ENCODE results near the gene RTL5.
"Not testable (repeated sequence)": the region's sequence is repeated elsewhere in the genome, so short reads cannot be mapped to it uniquely, and the experiment has no call there.

Gene RTL5

DNA sequence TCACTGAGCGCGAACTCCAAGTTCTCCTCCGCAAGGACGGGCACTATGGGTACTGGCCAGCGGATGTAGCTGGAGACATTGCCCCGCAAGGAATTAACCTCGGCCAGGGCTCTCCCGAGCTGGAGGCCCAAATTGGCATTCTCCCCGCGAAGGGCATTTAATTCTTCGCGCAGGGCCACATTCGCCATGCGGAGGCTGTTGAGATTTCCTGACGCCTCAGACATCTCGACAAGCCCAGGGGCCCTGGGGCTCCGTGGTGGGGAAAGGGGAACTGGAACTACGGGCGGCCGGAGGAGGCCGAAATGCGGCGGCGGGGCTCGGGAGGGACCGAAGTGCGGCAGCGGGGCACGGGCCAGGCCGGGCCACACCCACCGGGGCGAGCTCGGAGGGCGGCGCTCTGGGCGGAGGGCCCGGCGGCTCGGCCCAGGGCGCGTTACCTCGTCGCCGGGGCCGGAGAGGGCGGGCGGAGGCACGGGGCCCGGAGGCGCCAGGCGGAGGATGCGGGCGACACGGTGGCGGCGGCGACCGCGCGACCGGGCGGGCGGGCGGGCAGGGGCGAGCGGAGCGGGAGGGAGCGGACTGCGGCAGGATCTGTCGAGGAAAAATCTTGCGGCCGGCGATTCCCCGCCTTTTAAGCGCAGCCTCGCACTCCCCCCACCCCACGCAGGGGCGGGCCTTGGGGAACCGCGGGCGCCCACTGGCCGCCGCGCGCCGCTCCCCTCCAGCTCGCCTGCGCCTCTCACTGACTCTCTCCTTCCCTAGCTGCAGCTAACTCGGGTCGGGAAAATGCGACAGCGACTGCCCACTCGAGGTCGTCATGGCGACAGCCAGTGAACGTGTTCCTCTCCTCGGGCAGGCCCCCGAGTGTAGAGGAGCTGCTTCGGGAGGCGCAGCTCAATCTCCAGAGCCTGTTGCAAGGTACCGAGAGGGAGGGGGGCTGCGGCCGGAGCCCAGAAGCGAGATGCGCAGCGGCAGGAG is at the start of gene RTL5:
TSS of gene RTL5 (minus strand) at position 599 of the 978 bp plus-strand sequence.
- peak; percentile 35 to 59 for DNase-seq

DNA sequence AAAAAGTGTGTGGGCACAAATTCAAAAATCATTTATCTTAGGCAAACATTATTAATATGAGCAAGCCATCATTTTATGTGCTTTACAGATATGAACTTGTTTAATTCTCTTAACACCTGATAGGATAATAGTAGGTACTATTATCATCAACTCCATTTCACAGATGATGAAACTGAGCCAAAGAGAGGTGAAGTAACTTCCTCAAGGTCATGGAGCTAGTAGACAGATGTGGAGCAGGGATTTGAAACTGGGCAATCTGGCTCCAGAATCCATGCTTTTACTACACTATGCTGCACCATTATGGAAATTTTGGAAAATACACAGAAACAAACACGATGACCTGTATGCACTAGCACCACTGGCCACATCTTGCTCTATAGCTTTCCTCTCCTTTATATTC is 48.8 kb upstream of the RTL5 start:
- peak in 1 of 2 experiments; percentile 11 for DNase-seq

DNA sequence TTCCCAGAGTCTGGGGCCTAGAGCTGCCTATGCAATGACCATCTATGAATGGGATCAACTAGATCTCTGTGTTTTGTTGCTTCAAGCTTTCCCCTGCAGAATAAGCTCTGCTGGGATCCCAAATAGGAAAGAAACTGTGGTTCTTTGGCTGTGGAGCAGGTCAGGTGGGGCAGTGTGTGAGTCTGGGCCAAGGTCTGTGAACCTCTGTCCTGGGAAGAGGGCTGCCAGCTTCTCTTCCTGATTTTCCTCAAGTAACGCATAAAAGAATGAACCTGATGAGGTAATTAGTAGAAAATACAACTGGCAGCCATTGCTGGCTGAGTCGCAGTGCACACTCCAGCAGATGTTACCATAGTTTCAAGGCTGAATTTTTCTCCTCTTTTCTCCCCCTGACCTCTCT is 45.3 kb upstream of the RTL5 start:
- DNase-seq, result no peak

DNA sequence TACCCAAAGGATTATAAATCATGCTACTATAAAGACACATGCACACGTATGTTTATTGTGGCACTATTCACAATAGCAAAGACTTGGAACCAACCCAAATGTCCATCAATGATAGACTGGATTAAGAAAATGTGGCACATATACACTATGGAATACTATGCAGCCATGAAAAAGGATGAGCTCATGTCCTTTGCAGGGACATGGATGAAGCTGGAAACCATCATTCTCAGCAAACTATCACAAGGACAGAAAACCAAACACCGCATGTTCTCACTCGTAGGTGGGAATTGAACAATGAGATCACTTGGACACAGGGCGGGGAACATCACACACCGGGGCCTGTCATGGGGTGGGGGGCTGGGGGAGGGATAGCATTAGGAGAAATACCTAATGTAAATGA is 44.6 kb upstream of the RTL5 start:
- not testable (repeated sequence) for DNase-seq

DNA sequence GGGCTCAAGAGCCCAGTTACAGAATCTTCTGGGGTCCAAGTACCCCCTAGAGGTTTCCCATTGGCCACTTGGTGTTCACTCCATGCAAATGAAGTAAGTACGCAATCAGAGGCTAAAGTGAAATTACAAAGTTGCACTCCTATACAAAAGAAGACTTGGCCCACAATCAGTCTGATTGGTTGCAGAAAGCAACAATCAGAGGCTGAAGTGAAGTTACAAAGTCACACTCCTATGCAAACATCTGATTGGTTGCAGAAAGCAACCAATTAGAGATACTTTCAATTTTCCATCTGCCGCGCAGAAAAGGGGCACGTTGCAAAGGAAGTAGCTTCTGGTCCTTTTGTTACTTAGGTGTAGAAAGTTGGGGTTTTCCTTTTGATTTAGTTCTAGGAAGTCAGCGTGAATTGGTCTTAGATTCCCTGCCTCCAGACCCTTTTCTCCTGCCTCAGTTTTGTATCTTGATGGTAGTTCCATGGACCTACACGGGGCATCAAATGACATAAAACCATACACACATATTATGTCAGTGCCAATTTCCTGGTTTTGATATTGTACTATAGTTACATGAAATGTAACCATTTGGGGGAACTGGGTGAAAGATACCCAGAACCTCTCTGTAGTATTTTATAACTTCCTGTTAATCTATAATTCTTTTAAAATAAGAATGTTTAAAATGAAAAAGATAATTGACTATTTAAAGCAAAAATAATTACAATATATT is 37.5 kb upstream of the RTL5 start:
- DNase-seq, result no peak

DNA sequence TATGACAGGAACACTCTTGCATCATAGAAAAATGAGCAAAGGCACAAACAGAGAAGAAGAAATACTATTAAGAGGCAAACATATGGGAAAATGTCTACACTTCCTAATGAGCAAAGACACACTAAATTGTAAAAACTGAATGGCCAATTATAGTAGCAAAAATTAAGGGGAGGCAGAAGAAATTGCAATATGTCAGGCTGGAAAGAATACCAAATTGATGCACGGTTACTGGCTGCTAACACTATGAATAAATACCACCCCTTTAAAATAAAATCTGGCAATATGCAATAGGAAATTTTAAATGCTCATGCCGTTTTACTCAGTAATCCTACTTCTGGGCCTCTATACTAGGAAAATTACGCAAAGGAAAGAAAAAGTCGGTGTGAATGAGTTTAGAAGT is 33.8 kb upstream of the RTL5 start:
- DNase-seq, result no peak

DNA sequence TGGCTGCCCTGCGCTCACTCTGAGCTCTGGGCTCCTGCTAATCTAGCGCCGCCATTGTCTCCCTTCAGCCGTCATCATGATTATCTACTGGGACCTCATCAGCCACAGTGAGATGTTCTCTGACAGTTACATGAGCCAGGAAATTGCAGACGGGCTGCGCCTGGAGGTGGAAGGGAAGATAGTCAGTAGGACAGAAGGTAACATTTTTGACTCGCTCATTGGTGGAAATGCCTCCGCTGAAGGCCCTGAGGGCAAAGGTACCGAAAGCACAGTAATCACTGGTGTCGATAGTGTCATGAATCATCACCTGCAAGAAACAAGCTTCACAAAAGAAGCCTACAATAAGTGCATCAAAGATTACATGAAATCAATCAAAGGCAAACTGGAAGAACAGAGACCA is 28.1 kb upstream of the RTL5 start:
- DNase-seq, result no peak

DNA sequence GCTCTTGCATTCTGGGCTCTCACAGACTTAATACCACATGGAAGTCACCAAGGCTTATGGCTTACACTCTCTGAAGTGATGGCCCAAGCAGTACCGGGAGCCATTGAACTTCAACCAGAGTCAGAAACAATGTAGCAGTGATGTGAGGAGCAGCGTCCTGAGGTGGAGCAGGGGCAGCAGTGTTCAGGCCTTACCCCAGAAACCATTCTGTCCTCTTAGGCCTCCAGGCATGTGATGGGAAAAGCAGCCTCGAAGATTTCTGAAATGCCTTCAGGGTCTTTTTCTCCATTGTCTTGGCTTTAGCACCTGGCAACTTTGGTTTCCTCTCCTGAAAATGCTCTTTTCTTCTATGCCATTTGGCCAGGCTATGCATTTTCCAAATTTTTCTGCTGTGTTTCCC is 27.1 kb upstream of the RTL5 start:
- DNase-seq, result no peak

DNA sequence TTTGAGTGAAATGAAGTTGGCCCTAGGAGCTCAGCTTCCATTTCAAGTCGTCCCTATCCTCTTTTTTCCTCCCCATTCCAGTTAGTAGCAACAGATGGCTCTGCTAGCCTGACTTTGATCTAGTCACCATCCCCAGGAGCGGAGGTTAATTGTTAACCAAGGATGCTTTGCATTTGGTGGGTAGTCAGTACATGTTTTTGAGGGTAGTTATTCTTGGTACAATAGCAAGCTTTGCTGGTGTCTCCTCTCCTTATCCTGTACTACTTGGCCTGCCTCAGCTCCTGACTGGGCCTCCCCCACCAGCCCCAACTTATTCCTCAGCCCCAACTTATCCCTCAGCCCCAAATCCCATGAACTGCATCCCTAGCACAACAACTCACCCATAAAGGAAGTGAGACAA is 14.8 kb upstream of the RTL5 start:
- DNase-seq, result no peak

DNA sequence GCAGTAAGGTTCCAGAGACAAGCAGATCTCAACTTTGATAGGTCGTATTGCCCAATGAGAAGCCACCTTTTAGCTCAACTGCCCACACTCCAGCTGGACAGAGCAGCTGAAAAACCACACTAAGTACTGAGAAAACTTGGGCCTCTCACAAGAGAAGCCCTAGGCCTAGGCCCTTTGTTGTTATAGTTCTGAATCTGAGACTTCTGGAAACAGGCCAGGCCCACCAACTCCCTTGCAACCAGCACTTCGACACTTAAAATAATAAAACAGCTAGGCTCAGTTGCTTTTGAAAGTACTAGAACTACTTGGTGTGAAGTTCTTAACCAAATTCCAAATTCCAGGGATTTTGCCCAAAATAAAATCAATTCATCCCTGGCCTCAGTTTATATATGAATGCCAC is 13.5 kb upstream of the RTL5 start:
- no peak for DNase-seq

DNA sequence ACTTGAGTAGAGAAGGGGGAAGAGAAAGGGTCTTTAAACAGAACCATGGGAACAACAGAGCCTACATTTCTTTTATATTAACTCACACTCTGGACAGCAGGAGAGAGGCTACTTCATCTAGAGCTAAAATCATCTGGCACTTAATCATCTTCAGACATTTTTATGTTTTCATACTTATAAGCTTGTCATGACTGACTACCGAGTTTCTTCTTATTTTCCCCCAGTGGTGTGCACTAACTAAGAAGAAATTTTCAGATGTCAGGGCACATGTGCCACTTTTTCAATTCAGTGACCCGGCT is 11.8 kb upstream of the RTL5 start:
- no peak for DNase-seq

DNA sequence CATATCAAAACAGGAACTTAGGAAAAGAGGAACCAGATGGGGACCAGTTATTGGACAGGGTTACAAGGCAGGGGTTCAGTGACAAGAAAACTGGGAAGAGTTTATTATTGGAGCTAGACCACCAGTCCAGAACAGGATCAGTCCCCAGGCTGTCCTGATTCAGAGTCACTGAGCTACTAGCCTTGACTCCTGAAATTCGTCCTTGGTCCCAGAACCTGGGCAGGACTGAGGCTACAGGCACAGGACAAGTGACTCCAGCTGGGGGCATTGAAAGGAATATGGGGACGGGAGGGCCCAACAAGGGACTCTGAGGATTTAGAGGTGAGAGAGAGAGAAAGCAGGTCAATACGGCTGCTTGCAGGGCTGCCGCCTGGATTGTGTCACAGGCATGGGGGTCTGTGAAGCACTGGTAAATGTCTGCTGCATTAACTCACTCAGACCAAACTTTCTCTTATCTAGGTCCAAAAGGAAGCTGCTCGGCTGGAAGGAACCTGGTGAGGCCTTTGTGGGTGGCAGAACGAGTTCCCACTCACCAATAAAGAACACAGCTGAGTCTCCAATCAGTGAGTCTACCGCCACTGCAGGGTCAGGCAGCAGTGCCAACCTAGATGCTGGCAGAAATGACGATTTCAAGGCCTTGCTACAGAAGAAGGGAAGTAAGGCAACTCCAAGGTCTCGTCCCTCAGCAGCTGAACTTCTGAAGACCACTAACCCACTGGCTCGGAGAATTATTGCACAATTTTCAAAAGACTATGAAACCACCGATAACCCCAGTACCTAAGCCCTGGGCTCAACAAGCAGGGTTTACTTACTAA is 11.3 kb upstream of the RTL5 start:
- DNase-seq, result peak in 1 of 2 experiments; percentile 0

DNA sequence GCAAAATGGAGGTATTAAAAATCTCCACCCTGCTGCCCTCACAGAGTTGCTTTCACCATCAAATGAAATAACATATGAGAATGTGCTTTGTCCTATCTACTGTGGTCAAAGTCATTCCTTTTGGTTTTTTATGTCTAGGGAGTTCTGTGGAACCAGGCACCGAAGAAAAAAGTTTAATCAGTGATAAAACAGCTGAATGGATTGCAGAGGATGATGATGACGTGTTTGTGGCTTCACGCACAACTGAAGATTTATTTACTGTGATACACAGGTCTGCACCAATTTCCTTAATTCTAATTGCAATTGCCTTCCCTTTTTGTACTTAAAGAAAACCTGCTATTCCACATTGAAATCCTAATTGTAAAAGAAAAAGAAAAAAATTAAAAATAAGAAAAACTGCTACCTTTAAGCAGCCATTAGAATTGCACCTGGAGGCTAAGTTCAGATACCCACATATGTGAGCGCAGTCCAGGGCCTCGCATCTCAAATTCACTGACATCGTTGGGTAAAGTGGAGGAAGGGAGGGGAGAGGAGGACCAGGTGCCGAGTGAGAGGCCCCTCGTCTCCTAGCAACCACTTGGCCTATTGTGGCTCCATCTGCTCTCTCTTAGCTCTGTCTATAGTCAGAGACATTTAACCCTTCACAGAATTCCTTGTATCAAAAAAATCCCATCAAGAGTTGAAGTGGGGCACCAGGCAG is 10.5 kb upstream of the RTL5 start:
- DNase-seq, result no peak

DNA sequence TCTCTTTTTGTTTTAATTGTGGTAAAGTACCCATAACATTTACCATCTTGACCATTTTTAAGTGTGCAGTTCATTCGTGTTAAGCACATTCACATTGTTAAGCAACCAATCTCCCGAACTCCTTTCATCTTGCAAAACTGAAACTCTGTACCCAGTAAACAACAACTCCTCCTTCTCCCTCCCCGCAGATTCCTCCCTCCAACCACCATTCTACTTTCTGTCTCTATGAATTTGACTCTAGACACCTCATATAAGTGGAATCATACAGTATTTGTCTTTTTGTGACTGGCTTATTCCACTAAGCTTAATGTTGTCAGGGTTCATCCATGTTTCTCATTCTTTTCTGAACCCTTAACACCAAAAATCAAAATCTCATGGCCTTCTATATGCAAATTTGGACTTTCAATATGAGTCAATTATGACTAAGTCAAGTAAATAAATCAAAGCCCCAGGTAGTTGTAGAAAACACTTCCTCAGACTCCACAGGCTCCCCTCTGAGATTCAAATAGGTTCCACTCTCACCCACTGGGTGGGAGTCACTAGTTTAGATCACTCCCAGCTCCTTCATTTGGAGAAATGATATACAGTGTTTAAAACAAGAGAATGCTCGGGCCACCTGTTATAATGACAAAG is 9.8 kb upstream of the RTL5 start:
- no peak for DNase-seq

DNA sequence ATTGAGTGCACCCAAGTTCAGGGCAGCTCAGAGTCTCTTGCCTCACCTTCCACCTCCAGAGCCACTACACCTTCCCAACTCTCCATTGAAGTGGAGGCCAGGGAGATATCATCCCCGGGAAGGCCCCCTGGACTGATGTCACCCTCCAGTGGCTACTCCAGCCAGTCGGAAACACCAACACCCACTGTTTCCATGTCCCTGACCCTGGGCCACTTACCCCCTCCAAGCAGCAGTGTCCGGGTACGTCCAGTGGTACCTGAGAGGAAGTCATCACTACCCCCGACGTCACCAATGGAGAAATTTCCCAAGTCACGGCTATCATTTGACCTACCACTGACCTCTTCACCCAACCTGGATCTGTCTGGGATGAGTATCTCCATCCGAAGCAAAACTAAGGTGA is 7.8 kb upstream of the RTL5 start:
- DNase-seq, result no peak

DNA sequence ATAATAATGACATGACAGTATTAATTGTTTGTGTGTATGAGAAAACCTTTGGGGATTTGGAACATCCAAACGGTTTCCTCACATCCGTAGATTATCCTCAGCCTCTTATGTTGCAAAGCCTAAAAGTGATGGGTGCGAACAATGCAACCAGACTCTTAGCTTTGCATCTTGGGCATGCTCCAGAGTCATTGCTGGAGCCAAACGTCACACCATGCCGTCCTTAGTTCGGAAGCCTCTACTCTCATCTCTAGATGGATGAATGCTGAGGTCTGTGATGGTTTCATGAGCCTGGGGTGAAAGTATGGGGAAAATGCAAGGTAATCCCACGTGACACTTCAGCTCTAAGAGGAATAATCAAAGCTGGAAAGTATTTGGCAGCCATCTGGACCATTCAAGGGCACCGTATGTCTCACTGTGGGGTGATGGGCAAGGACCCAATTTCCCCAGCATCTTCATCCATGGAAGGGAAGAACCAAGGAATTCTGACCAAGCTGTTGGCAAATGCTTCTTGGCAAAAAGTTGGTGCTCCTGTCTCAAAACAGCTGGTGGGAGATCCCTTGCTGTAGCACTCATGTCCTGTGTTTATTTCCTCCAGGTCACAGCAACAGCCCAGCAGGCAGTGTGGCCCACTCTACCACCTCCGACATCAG is 6.3 kb upstream of the RTL5 start:
- DNase-seq, result no peak

DNA sequence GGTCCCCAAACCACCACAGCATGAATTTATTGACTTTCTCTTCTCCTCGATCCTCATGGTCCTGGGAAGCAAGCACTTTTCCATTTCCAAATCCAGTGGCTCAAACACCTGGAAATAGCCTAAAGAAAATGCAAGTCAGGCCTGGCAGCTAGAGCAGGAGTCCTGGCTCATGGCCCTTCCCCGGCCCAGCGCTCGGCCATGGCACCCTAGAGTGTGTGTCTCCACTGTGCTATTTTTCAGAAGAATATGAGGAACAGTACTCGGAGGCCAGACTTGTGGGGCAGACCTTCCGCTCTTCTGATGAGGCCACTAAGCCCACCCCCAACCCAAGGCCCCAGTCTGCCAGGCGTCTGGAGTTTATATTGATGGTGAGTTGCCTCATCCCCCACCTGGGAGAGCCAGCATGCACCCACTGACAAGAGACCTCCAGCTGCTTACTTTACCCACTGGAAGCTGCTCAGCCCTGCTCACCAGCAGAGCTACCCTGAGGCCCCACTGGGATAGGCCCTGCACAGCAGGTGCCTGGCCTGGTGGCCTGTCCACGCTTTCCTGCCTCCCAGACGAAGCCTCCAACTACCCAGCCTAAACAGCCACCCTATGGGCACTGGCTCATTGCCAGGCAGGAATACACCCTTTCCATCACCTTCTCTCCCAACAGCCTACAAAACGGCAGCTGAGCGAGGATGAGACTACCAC is 2.3 kb upstream of the RTL5 start:
- no peak for DNase-seq

DNA sequence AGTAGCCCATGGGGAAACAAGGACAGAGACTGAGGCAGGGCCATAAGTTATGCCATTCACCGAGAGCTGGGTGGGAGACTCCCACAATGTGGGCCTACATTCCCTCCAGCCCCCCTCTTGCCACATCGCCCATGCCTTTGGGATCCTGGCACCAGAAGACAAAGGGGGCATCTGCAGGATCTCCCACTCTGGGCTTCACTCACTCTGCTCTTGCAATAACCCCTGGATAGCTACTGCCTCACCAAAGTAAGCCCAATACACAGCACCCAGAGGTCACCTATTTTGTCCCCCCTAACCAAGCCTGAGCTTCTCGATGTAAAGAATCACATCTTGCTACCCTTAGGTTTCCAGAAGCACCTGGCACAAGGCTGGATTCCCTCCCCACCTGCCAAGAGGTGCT is 741 bp upstream of the RTL5 start:
- no peak for DNase-seq

DNA sequence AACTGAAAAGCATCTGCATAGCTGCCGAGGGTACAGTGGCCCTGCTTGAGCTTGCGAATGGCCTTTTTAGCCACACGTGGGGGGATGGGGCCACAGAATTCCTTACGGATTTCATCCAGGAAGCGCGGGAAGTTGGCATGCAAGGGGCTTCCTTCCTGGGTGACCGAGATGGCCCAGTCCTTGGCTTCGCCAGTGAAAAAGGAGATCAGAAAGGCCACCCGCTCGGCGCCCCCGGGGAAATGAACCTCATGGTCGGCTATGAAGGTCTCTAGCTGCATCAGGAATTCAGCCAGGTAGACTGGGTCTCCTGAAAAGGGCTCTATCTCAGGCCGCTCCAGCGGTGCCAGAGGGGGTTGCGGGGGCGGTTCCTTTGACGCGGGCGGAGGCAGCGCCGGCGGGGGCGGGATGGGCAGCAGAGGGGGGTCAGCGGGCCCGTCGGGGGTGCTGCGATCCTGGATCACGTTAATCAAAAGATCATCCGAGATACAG is 909 bp downstream of the RTL5 start:
- DNase-seq, result no peak

DNA sequence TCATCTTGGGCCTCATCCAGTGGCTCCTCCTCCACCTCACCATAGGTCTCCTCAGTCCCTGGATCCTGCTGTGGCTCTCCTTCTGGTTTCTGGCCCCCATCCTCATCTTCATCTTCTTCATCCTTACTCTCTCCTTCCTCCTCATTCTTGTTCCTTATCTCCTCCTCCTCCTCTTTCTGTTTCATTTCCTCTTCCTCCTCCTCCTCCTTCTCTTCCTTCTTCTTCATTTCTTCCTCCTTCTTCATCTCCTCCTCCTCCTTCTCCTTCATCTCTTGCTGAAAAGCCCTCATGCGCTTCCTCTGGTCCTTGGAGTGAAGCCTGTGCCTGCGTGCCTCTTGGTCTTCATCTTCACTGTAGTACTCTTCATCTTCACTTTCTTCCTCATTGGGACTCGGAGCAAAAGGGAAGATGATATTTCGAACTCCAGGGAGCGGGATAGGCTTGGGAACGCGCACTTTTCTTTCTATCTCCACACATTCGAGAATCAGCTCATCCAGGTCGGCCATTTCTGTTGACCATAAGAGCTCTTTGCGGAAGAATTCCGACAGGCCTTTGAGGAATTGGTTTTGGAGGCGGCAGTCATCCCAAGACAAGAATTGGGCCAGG is 1.5 kb downstream of the RTL5 start:
- DNase-seq, result no peak

DNA sequence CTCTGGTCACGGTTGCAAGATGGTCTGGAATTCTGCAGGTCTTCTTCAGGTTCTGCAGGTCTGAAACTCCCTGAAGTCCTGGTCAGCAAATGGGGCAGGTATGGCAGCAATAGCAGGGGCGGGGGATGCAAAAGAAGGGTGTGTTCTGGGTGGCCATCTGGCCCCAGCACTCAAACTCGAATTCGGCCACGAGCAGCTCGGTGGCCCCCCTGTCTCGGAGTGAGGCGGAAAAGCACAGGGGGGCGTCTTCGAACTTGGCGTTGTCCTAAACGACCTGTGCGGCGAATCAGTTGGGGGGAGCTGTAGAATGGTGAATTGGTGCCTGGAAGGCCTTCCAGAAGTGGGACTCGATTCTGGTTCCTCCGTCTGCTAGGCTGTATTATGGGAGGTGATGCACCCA is 2.1 kb downstream of the RTL5 start:
- DNase-seq, result no peak
